Lower lobe of right lung (tissue), 2 donors: ENCODE data around the gene PKHD1. TPM values are rescaled to one million over a fixed set of nuclear protein-coding genes. Genes with fewer than 3 reads are reported as not detected.

Source experiments
- ATAC-seq, 2 donors: fragments of 200-7000 bp; cut with Tn5 transposase; one replicate each; pipeline ENCODE4 v1.9.1; 2020 to 2022; ENCODE audit warnings: mild to moderate bottlenecking in 2 of 2, moderate library complexity in 2 of 2
- DNase-seq: peaks from one replicate; pipeline ENCODE4 v3.0.0-alpha.2; 2020
- H3K27ac ChIP-seq: fragments of 200-600 bp; one replicate; pipeline ENCODE4 v1.8.0; 2022
- H3K27me3 ChIP-seq: fragments of 200-600 bp; one replicate; pipeline ENCODE4 v1.8.0; 2022; ENCODE audit warnings: low read depth
- H3K36me3 ChIP-seq: fragments of 200-600 bp; one replicate; pipeline ENCODE4 v1.8.0; 2022; ENCODE audit warnings: mild to moderate bottlenecking
- H3K4me1 ChIP-seq: fragments of 200-600 bp; one replicate; pipeline ENCODE4 v1.8.0; 2022
- H3K4me3 ChIP-seq: fragments of 200-600 bp; one replicate; pipeline ENCODE4 v1.8.0; 2022; ENCODE audit warnings: mild to moderate bottlenecking
- H3K9me3 ChIP-seq: fragments of 200-600 bp; one replicate; pipeline ENCODE4 v1.8.0; 2022
- intact Hi-C: fragments of 100-400 bp; cut with DNase I; formaldehyde crosslinking; loops from one replicate; pipeline ENCODE4 v1.11.0; 2022
- total RNA-seq: library from RNA; stranded (reverse); fragmentation: NEBNext Ultra II Directional; extraction: Animal tissue kit (Norgen Biotek cat#: 25700); gene quantifications from one replicate; pipeline ENCODE4 v1.2.1, GENCODE V29; 2021
- TF ChIP-seq, protein P1 (sequence below): fragments of 200-600 bp; IDR thresholded peaks from one replicate; pipeline ENCODE4 v1.8.0; 2022; ENCODE audit warnings: antibody characterized with exemption, mild to moderate bottlenecking
- donor health status: DM: no; HTN: yes; CAD: no; lungs with severe emphysema.

The PKHD1 gene
- total RNA-seq, 1 donor from 2014 or later: 0.09 TPM

- DNase-seq (no peak), ATAC-seq (no peak)
- no peaks in the 10 kb centered on the region for H3K27me3 ChIP-seq
- no peaks in the 10 kb centered on the region for H3K4me1 ChIP-seq
- no peaks in the 10 kb centered on the region for H3K36me3 ChIP-seq
- TF ChIP-seq, protein P1, sequence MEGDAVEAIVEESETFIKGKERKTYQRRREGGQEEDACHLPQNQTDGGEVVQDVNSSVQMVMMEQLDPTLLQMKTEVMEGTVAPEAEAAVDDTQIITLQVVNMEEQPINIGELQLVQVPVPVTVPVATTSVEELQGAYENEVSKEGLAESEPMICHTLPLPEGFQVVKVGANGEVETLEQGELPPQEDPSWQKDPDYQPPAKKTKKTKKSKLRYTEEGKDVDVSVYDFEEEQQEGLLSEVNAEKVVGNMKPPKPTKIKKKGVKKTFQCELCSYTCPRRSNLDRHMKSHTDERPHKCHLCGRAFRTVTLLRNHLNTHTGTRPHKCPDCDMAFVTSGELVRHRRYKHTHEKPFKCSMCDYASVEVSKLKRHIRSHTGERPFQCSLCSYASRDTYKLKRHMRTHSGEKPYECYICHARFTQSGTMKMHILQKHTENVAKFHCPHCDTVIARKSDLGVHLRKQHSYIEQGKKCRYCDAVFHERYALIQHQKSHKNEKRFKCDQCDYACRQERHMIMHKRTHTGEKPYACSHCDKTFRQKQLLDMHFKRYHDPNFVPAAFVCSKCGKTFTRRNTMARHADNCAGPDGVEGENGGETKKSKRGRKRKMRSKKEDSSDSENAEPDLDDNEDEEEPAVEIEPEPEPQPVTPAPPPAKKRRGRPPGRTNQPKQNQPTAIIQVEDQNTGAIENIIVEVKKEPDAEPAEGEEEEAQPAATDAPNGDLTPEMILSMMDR: no peak
- H3K9me3 ChIP-seq: peaks cover 2% of the 10 kb centered on the region
- H3K4me3 ChIP-seq: no peak overlapping the region
- no peak overlapping the region for H3K27ac ChIP-seq
- intact Hi-C loops: no loop called here
Observed at GRCh38 chr6:51790946-51791345, 296.5 kb downstream of the PKHD1 start.

DNA sequence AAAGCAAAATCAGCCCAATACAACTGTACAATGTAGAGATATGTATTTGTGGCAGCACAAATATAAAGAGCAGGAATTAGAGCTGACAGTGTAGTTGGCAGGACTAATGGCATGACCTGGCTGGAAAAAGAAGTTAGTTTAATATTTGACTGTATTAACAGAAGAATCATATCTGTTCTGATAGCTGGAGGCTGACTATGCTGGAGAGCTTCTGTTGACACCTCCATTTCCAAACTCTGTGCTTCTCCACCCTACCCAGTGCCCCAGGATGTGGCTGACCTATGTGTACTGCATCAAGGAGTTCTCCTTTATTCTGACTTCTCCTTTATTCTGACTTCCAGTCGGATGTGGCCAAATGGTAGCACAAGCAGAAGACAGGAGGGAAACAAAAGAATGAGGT lies 299.3 kb downstream of the PKHD1 start:
- no peak overlapping the region for H3K4me3 ChIP-seq
- no peaks in the 10 kb centered on the region for H3K27me3 ChIP-seq
- no peak for ATAC-seq
- intact Hi-C loops: no loop called here
- no peaks in the 10 kb centered on the region for H3K9me3 ChIP-seq
- TF ChIP-seq, protein P1: no peak
- no peaks in the 10 kb centered on the region for H3K36me3 ChIP-seq
- no peak overlapping the region for H3K27ac ChIP-seq
- no peaks in the 10 kb centered on the region for H3K4me1 ChIP-seq
- no peak for DNase-seq

DNA sequence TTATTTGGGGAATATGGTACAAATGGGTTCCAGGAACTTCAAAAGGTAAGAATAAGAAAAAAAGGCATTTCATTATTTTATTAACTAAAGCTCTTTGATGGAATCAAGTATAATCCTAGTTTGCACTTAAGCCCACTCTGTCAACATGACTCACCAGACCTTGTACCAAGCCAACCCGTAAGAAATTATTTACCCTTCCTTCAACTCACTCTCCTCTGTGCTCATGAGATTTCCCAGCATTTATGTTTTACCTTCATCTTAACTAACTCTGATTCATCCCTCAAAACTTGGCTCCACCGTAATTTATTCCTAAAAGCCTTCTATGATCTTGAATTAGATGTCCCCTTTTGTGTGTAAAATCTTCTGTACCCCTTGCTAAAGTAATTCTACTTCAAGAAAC lies 308.7 kb downstream of the PKHD1 start:
- intact Hi-C loops: no loop called here
- ATAC-seq: no peak
- no peaks in the 10 kb centered on the region for H3K4me1 ChIP-seq

DNA sequence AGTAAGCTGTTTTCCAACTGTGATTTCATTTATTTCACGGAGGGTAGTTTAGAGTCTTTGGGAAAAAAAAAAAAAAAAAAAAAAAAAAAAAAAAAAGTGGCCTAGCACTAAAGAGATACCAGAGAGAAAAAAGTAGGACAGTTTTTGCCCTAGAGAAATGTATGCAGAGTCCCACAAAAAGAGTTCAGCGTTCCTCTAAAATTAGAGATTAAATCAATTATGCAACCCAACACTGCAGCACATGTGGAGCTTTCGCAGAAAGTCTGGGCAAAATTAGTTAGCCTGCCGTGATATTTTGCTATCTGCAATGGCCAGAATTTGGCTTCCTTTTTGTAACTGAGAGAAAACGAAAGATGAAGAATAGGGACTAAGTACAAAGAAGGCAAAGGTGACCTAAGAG lies 309.8 kb downstream of the PKHD1 start:
- TF ChIP-seq, protein P1: no peak
- Histone ChIP-seq H3K9me3 (no peaks in the 10 kb centered on the region), H3K4me3 (no peak overlapping the region), H3K27me3 (no peaks in the 10 kb centered on the region), H3K36me3 (no peaks in the 10 kb centered on the region), H3K27ac (no peak overlapping the region), H3K4me1 (no peaks in the 10 kb centered on the region)
- ATAC-seq (no peak), DNase-seq (no peak)
- intact Hi-C loops: no loop called here

More for the DNA sequence above, 308.7 kb downstream of the PKHD1 start:
- H3K27me3 ChIP-seq: no peaks in the 10 kb centered on the region
- H3K4me3 ChIP-seq: no peak overlapping the region
- DNase-seq: no peak
- TF ChIP-seq, protein P1: no peak
- no peak overlapping the region for H3K27ac ChIP-seq
- H3K9me3 ChIP-seq: no peaks in the 10 kb centered on the region
- H3K36me3 ChIP-seq: no peaks in the 10 kb centered on the region

DNA sequence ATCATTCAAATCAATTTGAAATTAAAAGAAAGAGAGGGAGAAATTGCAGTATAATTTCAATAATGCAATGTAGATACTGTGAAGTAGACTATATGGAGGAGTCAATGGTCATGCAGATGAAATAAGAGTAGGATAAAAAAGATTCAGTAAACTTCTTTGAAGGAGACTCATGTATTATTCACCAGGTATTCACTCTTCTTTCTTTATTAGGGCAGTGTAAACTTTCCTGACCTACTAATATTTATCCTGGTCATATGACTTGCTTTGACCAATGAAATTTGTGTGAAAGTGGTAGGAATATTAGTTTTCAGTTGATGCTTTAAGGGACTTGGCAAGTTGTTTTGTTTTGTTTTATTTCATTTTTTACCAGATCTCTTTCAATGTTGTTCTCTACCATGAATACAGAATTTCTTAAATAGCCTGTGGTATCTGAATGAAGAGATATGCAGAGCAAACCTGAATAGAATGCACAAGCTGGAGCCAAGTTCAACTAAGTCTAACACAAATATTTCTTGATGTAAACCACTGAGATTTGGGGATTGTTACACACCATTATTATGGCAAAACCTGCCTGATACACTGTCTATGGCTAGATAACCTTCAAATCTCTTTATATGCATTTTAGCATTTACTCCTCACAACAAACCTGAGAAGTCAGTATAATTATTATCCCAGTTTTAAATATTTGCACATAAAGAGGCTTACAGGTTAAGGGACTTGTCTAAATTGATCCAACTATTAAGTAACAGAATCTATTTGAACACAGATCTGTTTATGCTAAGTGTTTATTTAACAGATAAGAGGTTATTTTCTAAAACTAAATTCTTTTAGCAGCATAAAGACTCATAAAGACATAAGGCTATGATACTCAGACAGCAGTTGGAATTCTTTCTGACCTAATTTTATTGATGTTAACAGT lies 311.2 kb downstream of the PKHD1 start:
- H3K4me1 ChIP-seq: no peaks in the 10 kb centered on the region
- H3K36me3 ChIP-seq: no peaks in the 10 kb centered on the region
- H3K4me3 ChIP-seq: no peak overlapping the region
- TF ChIP-seq, protein P1: no peak
- H3K9me3 ChIP-seq: no peaks in the 10 kb centered on the region
- ATAC-seq (no peak), DNase-seq (no peak)
- intact Hi-C loops: no loop called here
- no peaks in the 10 kb centered on the region for H3K27me3 ChIP-seq
- H3K27ac ChIP-seq: no peak overlapping the region
